Ovary (tissue), 9 donors: ENCODE results near the gene VWA3B. TPM values are rescaled to one million over a fixed set of nuclear protein-coding genes. Genes with fewer than 3 reads are reported as not detected.

Experiments
- DNase-seq, 5 donors: peaks; one replicate each; pipeline ENCODE4 v3.0.0-alpha.2; 2019 to 2020
- H3K27ac ChIP-seq, 2 donors: fragments of 200-600 bp; one replicate each; pipeline versions ENCODE4 v1.5.1 to v1.8.0; 2019 to 2022
- H3K27me3 ChIP-seq: fragments of 200-600 bp; one replicate; pipeline ENCODE4 v1.8.0; 2022
- H3K36me3 ChIP-seq: fragments of 200-600 bp; sonication (generic); one replicate; pipeline ENCODE4 v1.5.1; 2019
- H3K4me1 ChIP-seq: one replicate; pipeline ENCODE4 v1.8.1; 2013; ENCODE audit warnings: mild to moderate bottlenecking, moderate library complexity; ENCODE audit not compliant: insufficient read depth
- H3K4me3 ChIP-seq: fragments of 200-600 bp; sonication (generic); one replicate; pipeline ENCODE4 v1.5.1; 2017
- H3K9me3 ChIP-seq, 2 donors: fragments of 200-600 bp in 1 of 2; sonication (generic) in 1 of 2; one replicate each; pipeline versions ENCODE4 v1.5.1 to v1.8.1; 2013 to 2019; ENCODE audit warnings: mild to moderate bottlenecking in 1 of 2, moderate library complexity in 1 of 2
- EP300 ChIP-seq: sonication (generic); formaldehyde crosslinking; IDR thresholded peaks from one replicate; pipeline ENCODE4 v1.6.1; 2017; ENCODE audit warnings: antibody characterized with exemption
- POLR2A ChIP-seq: fragments of 450-650 bp; IDR thresholded peaks from one replicate; pipeline ENCODE4 v1.6.1; 2017; ENCODE audit warnings: antibody characterized with exemption, mild to moderate bottlenecking, moderate library complexity
- WGBS, 3 donors: extraction: QIAGEN DNeasy Blood & Tissue Kit in 1 of 3; methylation state at CpG; one replicate each; pipeline versions ENCODE4 v1.1.5 to v1.1.7; 2013 to 2017; 5-methylcytosine and 5-hydroxymethylcytosine counted together
- intact Hi-C, 4 donors: fragments of 100-400 bp; cut with DNase I; formaldehyde crosslinking; loops; one replicate each; pipeline versions ENCODE4 v1.11.0 to v1.15.1; 2022 to 2023
- polyA plus RNA-seq, 2 donors: library from polyadenylated mRNA; stranded (reverse); fragments of 200-250 nt in 1 of 2; fragments of 350-450 nt in 1 of 2; fragmentation: Illumina TruSeq in 1 of 2; extraction: RNeasy Lipid Tissue Mini Kit (QIAGEN cat#74804) in 1 of 2; gene quantifications; one replicate each; pipeline ENCODE4 v1.2.3, GENCODE V29; 2013 to 2014
- total RNA-seq, 7 donors: library from RNA; depleted of rRNA in 2 of 7; stranded (reverse); fragments of >200 nt in 2 of 7; fragmentation: NEBNext Ultra II Directional in 3 of 7; extraction: Animal tissue kit (Norgen Biotek cat#: 25700) in 3 of 7; gene quantifications; one replicate each; pipeline versions ENCODE4 v1.1.0 to v1.2.4, GENCODE V29; 2016 to 2023
- TF ChIP-seq, protein P1 (sequence below), 3 donors: fragments of 450-650 bp in 2 of 3; fragments of 200-600 bp in 1 of 3; IDR thresholded peaks; one replicate each; pipeline versions ENCODE4 v1.5.1 to v1.8.0; 2016 to 2022; ENCODE audit warnings: antibody characterized with exemption in 3 of 3, mild to moderate bottlenecking in 1 of 3
- donor health status: DM: no; HTN: no; CAD: no; lungs with moderate emphysema.
- donor health status: DM: no; HTN: no; CAD: no.
- donor health status: Bipolar disorder and iron deficiency.
- donor health status: DM: yes; HTN: yes; CAD: no.
- donor health status: DM: no; HTN: no; CAD: no.
- donor health status: DM: yes; HTN: yes; CAD: no.

The VWA3B gene
- total and polyA plus RNA-seq, 9 donors = 0.56 to 15.7 (median 1.1) TPM

DNA sequence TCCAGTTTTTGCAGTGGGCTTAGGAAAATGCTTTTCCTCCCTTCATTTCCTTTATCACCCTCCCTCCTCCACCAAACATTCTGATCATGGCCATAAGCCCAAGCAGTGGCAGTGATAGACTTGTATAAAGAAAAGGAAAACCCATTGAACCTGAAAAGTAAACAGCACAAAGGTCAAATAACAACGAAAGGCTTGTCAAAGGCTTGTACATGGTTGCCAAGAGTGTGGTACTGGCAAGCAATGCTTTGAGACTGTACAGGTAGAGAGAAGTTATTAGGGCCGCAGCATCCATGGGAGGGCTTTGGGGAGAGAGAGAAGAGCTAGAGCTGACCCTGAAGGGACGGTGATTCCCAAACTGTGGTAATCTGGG lies 2.1 kb upstream of the VWA3B start:
- Histone ChIP-seq H3K4me1 (peaks cover 8% of the 10 kb centered on the region), H3K27me3 (no peaks in the 10 kb centered on the region), H3K9me3 (no peaks in the 10 kb centered on the region), H3K27ac (no peak overlapping the region), H3K4me3 (no peak overlapping the region), H3K36me3 (no peaks in the 10 kb centered on the region)
- no peak for DNase-seq
- TF ChIP-seq POLR2A = no peak
- no peak for TF ChIP-seq EP300
- TF ChIP-seq, protein P1, sequence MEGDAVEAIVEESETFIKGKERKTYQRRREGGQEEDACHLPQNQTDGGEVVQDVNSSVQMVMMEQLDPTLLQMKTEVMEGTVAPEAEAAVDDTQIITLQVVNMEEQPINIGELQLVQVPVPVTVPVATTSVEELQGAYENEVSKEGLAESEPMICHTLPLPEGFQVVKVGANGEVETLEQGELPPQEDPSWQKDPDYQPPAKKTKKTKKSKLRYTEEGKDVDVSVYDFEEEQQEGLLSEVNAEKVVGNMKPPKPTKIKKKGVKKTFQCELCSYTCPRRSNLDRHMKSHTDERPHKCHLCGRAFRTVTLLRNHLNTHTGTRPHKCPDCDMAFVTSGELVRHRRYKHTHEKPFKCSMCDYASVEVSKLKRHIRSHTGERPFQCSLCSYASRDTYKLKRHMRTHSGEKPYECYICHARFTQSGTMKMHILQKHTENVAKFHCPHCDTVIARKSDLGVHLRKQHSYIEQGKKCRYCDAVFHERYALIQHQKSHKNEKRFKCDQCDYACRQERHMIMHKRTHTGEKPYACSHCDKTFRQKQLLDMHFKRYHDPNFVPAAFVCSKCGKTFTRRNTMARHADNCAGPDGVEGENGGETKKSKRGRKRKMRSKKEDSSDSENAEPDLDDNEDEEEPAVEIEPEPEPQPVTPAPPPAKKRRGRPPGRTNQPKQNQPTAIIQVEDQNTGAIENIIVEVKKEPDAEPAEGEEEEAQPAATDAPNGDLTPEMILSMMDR (IDR thresholded peaks at IDR 0.05) = no peak
- intact Hi-C loops = no loop called here
- 65 to 68% (median 67%) methylated on average over 3 of the region's 3 CpGs for WGBS, 3 donors

DNA sequence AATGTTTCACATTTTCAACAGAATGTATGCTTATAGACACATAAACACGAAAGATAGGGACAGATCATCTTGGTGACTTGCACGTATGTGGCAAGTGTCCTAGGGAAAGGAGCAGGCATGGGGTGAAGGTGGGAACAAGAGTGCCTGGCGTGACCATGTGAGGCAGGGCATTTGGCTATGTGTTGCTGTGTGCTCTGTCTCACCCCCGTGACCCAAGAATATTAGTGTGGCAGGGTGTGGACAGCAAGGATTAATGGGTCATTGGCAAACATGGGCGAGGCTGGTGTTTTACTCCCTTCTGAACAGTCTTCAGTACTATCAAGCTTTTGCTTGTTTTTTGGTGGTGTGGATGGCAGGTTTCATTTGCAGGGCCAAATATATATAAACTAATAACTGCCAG lies 1.3 kb upstream of the VWA3B start:
- Histone ChIP-seq H3K4me3 (no peak overlapping the region), H3K36me3 (no peaks in the 10 kb centered on the region), H3K9me3 (no peaks in the 10 kb centered on the region), H3K27ac (no peak overlapping the region), H3K27me3 (no peaks in the 10 kb centered on the region), H3K4me1 (peaks cover 8% of the 10 kb centered on the region)
- DNase-seq = no peak
- WGBS, 3 donors = 87 to 93% (median 90%) methylated on average over 5 of the region's 5 CpGs
- TF ChIP-seq POLR2A (no peak), EP300 (no peak)
- TF ChIP-seq, protein P1 (IDR thresholded peaks at IDR 0.05) = no peak
- intact Hi-C loops = no loop called here

DNA sequence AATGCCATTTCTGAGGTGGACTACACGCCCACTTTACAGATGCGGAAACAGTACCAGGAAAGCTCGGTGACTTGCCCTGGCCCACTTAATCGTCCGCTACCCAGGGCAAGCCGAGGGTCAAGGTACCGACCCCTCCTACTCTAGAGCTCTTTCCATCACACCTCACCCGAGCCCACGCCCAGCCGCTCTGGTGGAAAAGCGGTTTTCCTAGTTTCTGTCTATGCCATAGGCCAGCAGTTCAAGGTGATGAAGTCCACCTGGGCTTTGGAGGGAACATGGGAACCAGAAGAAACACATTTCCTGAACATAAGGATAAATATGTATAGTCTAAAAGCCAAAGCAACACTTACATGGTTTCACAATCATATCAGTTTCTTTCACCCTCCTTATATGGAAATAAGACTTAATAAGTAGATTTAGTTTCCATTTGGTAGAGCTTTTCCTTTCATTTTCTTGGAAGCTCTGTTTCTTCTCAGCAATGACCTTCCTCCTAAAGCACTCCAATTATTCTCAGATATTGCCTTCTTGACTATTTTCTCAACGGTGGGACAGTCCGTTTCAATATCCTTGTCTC lies 567 bp downstream of the VWA3B start:
- H3K27me3 ChIP-seq = no peaks in the 10 kb centered on the region
- no peak for DNase-seq
- no peaks in the 10 kb centered on the region for H3K9me3 ChIP-seq
- no peaks in the 10 kb centered on the region for H3K36me3 ChIP-seq
- WGBS, 3 donors = 39 to 53% (median 41%) methylated on average over 13 of the region's 13 CpGs
- H3K4me1 ChIP-seq = peaks cover 8% of the 10 kb centered on the region
- intact Hi-C loops = no loop called here
- peak overlapping the region; percentile 32 for H3K4me3 ChIP-seq
- H3K27ac ChIP-seq = no peak overlapping the region
- no peak for TF ChIP-seq POLR2A
- TF ChIP-seq EP300 = no peak
- TF ChIP-seq, protein P1 (IDR thresholded peaks at IDR 0.05) = no peak

- Histone ChIP-seq H3K36me3 (no peaks in the 10 kb centered on the region), H3K9me3 (no peaks in the 10 kb centered on the region), H3K4me1 (peaks cover 8% of the 10 kb centered on the region), H3K27me3 (no peaks in the 10 kb centered on the region), H3K4me3 (no peak overlapping the region), H3K27ac (no peak overlapping the region)
- DNase-seq = no peak
- intact Hi-C loops = no loop called here
- TF ChIP-seq POLR2A = no peak
- TF ChIP-seq, protein P1 (IDR thresholded peaks at IDR 0.05) = no peak
- TF ChIP-seq EP300 = no peak
- WGBS, 3 donors = 91 to 95% (median 91%) methylated on average over 5 of the region's 5 CpGs
Observed at GRCh38 chr2:98088261-98088660, 1.3 kb downstream of the VWA3B start.
